Activated CD8-positive, alpha-beta memory T cell treated with anti-CD3 and anti-CD28 coated beads, Interleukin-2, amount 50 U/mL, for 48 hours (primary cell): ENCODE measurements around the gene MIEF2.

Experiments
- DNase-seq: peaks from one replicate; pipeline ENCODE4 v3.0.0-alpha.2; 2020

The MIEF2 gene

DNA sequence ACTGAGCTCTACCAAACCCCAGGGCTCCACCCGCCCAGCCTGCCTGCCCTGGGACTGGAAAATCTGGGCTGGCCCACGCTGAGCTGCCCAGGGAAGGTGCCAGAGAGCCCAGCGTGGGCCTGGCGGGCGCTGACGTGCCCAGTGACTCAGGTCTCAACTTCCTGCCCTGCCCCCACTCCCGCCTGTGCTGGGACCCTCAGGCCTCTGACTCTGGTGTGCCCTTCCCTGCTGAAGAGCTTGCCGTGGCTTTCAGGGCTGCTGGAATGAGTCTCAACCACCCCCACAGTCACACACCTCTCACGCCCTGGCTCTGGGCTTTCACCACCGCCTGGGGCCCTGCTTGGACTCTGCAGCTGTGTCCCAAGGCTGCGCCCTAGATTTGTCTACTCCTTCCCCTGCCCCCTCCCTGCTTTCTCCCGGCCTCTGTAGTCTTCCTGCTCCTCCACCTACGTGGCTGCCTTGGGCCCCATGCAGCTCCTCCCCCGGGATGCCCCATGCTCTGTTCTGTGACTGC, 24.7 kb upstream of the MIEF2 start:
- DNase-seq = peak; percentile 75

DNA sequence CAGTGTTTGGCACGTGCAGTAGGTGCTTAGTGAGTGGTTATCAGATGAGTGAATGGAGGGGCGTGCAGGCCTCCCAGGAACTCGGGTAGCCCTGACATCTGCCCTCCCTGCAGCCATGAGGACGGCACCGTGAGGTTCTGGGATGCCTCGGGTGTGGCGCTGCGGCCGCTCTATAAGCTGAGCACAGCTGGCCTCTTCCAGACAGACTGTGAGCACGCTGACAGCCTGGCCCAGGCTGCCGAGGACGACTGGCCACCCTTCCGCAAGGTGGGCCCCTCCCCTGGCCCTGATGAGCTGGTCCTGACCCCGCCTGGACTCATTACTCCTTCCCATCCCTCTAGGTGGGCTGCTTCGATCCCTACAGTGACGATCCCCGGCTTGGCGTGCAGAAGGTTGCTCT, 24.0 kb upstream of the MIEF2 start:
- no peak for DNase-seq

DNA sequence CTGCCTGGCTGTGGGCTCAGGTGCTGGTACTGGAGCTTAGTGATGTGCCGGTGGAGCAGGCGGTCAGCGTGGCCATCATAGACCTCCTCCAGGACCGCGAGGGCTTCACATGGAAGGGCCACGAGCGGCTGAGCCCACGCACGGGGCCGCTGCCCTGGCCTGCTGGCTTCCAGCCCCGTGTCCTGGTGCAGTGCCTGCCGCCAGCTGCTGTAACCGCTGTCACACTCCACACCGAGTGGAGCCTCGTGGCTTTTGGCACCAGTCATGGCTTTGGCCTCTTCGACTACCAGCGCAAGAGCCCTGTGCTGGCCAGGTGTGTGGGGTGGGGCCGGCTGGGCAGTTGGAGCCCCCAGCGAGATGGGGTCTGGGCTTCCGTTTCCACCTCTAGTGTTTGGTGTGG, 23.0 kb upstream of the MIEF2 start:
- DNase-seq = no peak

- no peak for DNase-seq
Observed at GRCh38 chr17:18238299-18238698, 22.2 kb upstream of the MIEF2 start.

DNA sequence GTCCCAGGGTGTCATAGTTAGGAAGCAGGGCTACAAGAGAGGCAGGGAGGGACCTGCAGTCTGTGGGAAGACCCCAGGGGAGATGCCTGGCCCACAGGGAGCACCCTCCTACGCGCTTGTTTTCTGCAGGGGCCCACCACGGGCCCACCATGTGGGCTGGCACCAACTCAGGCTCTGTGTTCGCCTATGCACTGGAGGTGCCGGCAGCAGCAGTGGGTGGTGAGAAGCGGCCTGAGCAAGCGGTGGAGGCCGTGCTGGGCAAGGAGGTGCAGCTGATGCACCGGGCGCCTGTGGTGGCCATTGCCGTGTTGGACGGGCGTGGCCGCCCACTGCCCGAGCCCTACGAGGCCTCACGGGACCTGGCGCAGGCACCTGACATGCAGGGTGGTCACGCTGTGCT, 20.0 kb upstream of the MIEF2 start:
- DNase-seq = no peak

GRCh38 chr17:18241229-18241871, 19.1 kb upstream of the MIEF2 start:
- DNase-seq = no peak

DNA sequence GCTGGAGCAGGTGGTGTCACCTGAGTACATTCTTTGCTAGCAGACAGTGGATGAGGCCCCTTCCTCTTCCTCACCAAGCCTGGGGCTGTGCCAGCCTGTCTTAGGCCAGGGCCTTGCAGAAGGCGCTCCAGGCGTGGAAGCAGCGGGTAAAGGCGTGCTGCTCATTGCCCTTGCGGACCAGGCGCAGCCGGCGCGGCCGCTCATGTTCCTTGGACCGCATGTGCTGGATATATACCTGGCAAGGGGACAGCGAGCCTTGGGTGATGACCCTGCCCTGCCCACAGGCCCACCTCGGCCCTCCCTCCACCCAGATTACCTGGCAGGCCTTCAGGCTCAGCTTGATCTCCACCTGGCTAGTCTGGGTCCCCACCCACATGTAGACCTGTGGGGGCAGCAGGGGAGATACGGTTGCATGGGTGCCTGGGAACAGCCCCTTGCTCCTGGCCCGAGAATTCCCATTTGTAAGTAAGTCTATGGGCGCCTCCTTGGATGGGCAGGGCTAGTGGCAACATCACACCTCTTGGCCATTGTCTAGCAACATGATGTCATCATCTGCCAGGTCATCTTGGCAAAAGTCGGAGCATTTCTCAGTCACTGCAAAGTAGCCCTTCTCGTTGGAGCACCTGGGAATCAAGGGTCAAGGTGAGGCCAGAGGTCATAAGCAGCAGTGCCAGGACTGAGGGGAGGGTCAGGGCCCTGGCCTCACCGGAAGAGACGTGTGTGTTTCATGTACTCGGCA, 15.3 kb upstream of the MIEF2 start:
- DNase-seq = no peak

- DNase-seq = no peak
Observed at GRCh38 chr17:18246109-18246725, 14.2 kb upstream of the MIEF2 start.

DNA sequence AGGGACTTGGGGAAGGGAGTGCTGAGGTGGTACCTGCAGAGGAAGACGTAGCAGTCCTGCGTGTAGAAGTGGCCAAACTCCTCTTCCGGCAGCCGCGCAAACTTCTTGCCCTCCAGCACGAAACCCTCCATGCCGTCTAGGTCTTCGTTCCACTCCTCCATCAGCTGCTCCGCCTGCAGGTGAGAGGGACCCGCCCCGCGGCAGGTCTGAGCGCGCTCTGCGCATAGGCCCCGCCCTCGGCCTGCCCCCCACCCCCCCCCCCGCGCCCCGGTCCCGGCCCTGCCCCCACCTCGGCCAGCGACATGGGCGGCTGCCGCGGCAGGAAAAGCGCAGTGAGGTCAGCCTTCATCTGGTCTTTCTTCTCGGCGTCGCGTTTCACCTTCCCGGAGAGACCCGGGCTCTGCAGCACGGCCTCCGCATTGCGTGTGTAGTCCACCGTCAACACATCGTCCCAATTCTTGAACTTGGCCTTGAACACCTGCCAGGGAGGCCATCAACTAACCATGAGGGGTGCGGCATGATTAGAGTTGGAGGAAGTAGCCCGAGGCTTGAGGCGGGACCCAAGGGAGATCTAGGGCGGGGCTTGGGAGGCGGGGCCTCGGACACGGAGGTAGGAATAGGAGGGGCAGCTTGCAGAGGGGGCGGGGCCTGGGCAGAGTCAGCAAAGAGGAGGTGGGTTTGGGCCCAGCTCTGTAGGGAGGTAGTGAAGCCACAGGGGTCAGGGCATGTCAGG, 13.4 kb upstream of the MIEF2 start:
- peak; percentile 74 for DNase-seq

- no peak for DNase-seq
Observed at GRCh38 chr17:18247613-18248001, 12.9 kb upstream of the MIEF2 start.

DNA sequence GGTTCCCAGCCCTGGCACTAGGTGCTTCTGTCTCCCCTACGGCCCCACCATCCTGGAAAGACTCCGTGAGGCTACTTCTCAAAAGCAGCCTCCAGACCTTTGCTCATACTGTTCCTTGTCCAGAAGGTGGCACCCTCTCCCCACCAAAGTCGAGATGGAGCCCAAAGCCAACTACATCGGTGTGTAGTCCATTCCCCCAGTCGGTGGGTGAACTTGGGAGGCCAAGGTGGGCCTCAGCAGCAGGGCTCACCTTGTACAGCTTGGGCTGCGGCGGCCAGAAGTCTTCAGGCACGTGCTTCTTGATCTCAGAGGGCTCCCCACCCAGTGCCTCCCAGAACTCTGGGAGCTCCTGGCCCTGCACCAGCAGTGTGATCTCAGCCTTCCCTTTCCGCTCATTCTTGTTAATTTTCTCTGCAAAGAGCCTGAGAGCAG, 12.1 kb upstream of the MIEF2 start:
- peak; percentile 76 for DNase-seq

DNA sequence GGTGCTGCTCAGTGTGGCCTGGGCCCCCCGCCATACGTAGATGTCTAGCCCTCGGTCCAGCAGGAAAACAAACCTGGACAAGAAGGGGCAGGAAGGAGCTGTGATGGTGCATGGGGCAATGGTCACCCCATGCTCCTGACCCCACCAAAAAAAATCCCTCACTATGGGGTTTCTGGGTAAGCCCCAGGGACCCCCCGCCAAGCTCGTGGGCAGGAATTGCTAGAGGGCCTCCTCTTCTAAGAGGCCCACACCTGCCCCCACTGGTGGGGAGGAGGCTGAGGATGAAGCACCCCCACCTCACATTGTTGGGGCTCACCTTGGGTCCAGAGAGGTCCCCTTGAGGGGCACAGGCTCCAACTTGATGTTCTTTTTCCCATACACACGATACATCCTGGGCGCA, 11.7 kb upstream of the MIEF2 start:
- DNase-seq = no peak

- DNase-seq = no peak
Observed at GRCh38 chr17:18250259-18250658, 10.2 kb upstream of the MIEF2 start.

DNA sequence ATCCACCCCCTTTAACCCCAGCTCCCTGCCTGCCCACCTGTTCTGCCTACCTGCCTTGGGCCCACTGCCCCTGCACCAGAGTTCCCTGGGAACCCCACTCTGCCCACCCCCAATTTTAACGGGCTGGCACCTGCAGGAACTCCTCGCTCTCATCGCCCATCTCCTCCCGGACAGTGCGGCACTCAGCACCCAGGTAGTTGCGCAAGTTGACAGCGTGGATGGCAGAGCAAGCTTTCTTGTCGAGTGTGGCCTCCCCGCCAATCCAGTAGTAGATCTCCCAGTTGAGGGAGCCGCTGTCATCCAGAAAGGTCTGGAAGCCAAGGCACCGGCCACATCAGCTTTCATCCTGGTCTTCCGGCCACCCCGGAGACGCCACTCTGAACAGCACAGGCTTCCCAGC, 9.8 kb upstream of the MIEF2 start:
- DNase-seq = no peak

GRCh38 chr17:18251204-18251603, 9.3 kb upstream of the MIEF2 start:
- DNase-seq = no peak

- no peak for DNase-seq
Observed at GRCh38 chr17:18252160-18252559, 8.3 kb upstream of the MIEF2 start.

DNA sequence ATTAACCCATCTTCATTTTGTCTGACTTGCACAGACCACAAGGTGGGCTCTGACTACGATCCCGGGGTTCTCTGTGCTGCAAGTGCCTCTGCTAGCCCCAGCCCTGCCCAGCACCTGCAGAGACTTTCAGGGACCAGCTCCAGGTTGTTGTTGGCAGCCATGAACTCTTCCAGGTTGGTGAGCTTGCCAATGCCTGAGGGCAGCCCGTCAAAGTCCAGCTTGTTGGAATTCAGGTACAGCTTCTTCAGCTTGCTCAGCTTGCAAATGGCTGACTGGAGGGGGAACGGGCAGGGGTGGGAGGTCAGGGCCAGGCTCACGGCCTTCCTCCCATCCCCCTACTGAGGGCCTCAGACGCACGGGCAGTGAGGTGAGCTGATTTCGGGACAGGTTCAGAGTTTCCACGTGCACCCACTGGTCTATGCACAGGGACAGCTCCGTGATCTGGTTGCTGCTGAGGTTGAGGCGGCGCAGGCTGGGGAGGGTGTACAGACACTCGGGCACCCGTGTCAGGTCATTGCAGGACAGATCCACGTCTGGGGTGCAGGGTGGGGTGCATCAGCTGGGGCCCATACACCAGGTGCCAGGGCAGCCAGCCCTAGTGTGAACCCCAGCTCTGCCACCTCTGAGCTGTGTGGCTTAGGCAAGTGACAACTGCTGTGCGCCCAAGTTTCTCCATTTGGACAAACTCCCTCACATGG, 7.1 kb upstream of the MIEF2 start:
- DNase-seq = no peak

DNA sequence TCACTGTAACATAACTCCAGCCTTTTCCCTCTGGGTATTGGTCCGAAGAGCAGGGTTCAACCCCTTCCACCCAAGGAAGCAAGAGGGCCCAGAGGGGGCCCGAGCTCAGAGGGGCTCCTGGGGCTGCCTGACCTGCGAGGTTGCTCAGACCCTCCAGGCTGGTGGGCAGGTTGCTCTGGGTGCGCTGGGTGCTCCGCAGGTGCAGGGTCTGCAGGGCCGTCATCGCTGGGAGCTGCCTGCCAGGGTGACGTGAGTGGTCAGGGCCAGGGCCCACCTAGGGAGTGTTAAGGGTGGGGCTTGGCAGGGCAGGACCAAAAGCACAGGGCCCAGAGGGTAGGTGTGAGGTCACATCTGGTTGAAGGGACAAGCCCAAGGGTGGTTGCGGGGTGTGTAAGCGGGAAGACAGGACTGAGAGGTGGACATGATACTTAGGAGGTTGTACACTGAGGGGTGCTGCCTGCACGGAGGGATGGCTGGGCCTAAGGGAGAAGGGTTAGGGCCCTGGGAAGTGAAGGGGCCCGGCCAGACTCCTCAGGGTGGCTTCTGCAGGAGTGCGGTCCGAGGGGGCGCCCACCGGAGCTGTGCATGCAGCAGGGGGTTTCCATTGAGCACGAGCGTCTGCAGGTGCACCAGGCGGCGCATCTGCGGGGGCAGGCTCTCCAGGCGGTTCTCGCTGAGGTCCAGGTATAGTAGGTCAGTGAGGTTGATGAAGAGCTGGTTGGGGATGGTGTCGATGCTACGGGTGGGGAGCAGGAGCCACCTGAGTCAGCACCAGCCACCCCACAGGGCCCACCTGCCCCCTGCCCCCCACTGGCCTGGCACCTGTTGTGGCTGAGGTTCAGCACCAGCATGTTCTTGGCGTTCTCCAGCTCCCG, 6.3 kb upstream of the MIEF2 start:
- DNase-seq = no peak

GRCh38 chr17:18254888-18255649, 5.4 kb upstream of the MIEF2 start:
- DNase-seq = no peak

DNA sequence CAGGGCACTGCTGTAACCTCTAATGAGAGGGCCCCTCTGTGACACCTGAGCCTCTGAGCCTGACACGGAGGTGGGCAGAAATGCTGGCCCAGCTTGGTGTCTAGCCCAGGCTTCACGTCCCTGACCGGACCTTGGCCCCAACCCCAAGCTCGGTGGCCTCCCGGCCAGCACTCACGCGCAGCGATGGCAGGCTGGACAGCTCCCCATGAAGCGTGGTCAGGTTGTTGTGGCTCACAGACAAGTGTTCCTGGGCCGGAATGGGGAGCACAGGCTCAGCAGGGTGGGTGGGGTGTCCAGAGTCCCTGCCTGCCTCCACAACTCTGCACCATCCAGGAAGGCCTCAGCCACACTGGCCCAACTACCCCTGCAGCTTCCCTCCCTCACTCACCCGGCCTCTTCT, 4.1 kb upstream of the MIEF2 start:
- DNase-seq = no peak

DNA sequence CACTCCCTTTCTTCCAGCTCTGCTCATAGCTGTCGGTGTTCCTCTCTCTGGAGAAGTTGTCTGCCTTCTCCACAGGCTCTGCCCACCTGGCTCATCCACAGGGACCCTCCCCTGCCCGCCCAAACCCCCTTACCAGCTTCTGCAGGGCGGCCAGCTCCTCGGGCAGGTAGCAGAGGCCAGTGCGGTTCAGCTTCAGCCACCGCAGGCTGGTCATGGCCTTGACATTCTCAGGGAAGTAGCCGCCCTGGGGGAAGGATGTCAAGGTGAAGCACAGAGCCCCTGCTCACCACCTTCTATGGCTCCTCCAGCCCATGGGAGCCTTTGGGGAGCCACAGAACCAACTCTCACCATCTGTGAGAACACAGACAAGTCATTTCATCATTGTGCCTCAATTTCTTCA, 3.7 kb upstream of the MIEF2 start:
- DNase-seq = no peak
